Measurements from ENCODE around the gene DAZAP1.

GRCh38 chr19:1472231-1473084, 65.1 kb downstream of the DAZAP1 start:
- no peak for TF ChIP-seq EZH2phosphoT487 (IDR thresholded peaks at IDR 0.05; ENCODE audit: insufficient read depth, low read depth)
- no peak for TF ChIP-seq EZH2 (IDR thresholded peaks at IDR 0.05; ENCODE audit: insufficient read depth, poor library complexity, severe bottlenecking)
